Esophagus muscularis mucosa (tissue), 4 donors: ENCODE measurements around the gene ARHGAP15.

Experiments used
- CTCF ChIP-seq, 3 experiments: fragments of 200-600 bp in 2 of 3; fragments of 450-650 bp in 1 of 3; sonication (generic) in 2 of 3; IDR thresholded peaks; one replicate each; pipeline ENCODE4 v1.5.1; 2017 to 2019; ENCODE audit warnings: antibody characterized with exemption in 3 of 3, mild to moderate bottlenecking in 2 of 3, moderate library complexity in 1 of 3
- EP300 ChIP-seq: sonication (generic); formaldehyde crosslinking; IDR thresholded peaks from one replicate; pipeline ENCODE4 v1.6.1; 2017; ENCODE audit warnings: antibody characterized with exemption
- POLR2A ChIP-seq: fragments of 450-650 bp; IDR thresholded peaks from one replicate; pipeline ENCODE4 v1.6.1; 2017; ENCODE audit warnings: antibody characterized with exemption, moderate library complexity, mild to moderate bottlenecking, low read depth
- POLR2AphosphoS5 ChIP-seq, 2 donors: sonication (generic); formaldehyde crosslinking; IDR thresholded peaks; one replicate each; pipeline ENCODE4 v1.6.1; 2017; ENCODE audit warnings: antibody characterized with exemption in 2 of 2

GRCh38 chr2:143730155-143730952 is 601.1 kb downstream of the ARHGAP15 start:
- TF ChIP-seq EP300: no peak
- TF ChIP-seq POLR2A: no peak
- no peak for TF ChIP-seq CTCF (IDR thresholded peaks at IDR 0.05)
- TF ChIP-seq POLR2AphosphoS5 (IDR thresholded peaks at IDR 0.05): no peak
